GM12891 (cell line): Measurements from ENCODE around the gene GHRL.

Experiments used
- PAX5 ChIP-seq: IDR thresholded peaks from 2 replicates; pipeline ENCODE4 v1.6.1; 2011; ENCODE audit warnings: low read length, moderate library complexity, mild to moderate bottlenecking; ENCODE audit not compliant: insufficient read depth, severe bottlenecking
- POLR2A ChIP-seq: IDR thresholded peaks from 2 replicates; pipeline ENCODE4 v1.6.1; 2011; ENCODE audit warnings: low read depth, low read length, control low read depth
- POLR2AphosphoS5 ChIP-seq: IDR thresholded peaks from 2 replicates; pipeline ENCODE4 v1.6.1; 2011; ENCODE audit warnings: low read depth, low read length, control low read depth
- POU2F2 ChIP-seq: IDR thresholded peaks from 2 replicates; pipeline ENCODE4 v1.6.1; 2011; ENCODE audit warnings: low read depth, mild to moderate bottlenecking, control low read depth, low read length, moderate library complexity
- SPI1 ChIP-seq: IDR thresholded peaks from 2 replicates; pipeline ENCODE4 v1.6.1; 2011; ENCODE audit warnings: low read depth, low read length, control low read depth
- TAF1 ChIP-seq: IDR thresholded peaks from 2 replicates; pipeline ENCODE4 v1.6.1; 2011; ENCODE audit warnings: low read depth, low read length, control low read depth

- TF ChIP-seq POLR2A (no peak), POLR2AphosphoS5 (no peak), TAF1 (no peak), PAX5 (no peak), POU2F2 (no peak), SPI1 (no peak)
These were observed 17.0 kb upstream of the GHRL start for GRCh38 chr3:10309736-10310135.
